ENCODE results near the gene CDH4. TPM values are rescaled to one million over a fixed set of nuclear protein-coding genes. Genes with fewer than 3 reads are reported as not detected.

CDH4 gene
- total and polyA plus RNA-seq, 7 donors, result under 0.01 to 0.06 TPM; not detected in 5

DNA sequence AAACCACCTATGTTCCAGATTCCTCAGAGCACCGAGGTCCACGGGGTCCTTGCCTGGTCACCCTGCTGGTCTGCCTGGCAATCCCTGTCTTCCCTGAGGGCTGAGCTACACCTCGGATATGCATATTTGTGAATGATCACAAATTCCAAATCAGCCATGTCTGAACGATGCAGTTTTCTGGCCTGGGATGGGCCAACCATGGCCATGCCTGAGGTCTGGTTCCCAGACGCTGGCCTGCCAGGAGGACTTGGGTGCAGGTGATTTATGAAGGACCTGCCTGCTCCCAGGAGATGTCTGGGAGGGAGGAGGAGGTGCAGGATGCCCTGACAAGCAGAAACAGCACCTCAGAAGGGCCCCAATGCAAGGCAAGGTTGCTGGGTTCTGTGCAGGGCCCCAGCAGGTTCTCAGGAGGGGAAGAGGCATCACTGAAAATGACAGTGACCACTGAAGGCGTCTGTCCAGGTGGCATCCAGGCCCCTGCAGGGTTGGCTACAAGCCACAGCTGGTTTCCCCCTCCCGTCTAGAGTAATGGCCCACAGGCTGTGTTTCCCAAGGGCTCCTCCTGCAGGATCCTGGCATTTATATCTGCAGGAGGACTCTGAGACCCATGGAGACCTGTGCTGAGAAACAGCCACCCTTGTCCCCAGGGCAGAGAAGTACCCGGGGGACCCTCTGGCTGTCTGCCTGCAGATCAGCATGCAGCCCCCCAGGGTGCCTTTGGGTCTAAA is 608.4 kb downstream of the CDH4 start:
- 55 to 68% methylated on average over 8 of the region's 8 CpGs for WGBS, 2 donors
- intact Hi-C loops (cut with DNase I), result no loop called here

DNA sequence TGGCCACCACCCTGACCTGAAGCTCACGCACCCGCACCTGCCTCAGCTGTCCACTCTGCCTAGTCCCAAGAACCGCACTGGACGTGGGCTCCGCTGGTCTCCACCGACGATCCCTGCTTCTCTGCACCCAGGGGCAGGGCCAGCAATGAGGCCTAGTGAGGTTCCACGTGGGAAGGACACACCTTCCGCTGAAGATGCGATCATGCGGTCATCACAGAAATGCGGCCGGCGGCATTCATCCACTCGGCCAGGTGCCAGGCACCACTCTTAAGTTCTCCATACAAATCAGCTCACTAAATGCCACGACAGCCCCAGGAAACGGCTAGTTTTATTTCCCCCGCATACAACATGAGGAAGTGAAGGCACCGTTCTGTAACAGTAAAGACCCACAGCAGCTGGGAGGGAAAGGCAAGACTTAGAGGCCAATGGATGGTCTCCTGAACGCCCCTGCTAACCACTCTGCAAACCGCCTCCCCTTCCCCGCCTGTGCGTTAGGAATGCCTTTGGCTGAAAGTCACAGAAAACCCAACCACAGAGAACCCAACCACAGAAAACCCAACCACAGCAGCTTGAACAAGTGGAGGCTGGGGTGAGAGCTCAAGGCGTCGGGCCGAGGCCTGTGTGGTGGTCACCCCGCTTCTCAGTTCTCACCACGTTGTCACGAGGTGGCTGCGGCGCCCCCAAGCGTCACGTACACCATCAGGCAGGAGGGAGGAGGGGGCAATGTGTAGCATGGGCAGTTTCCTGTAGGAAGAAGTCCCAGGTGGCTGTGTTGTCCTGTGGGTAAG is 609.2 kb downstream of the CDH4 start:
- no peak overlapping the region for H3K4me3 ChIP-seq
- no peaks in the 10 kb centered on the region for H3K36me3 ChIP-seq
- H3K27me3 ChIP-seq, result peaks cover 0 to 14% (median 0%) of the 10 kb centered on the region in 3 donors
- H3K9me3 ChIP-seq, result no peaks in the 10 kb centered on the region
- WGBS, 2 donors, result 82 to 83% methylated on average over 33 of the region's 33 CpGs
- no peak overlapping the region for H3K27ac ChIP-seq
- TF ChIP-seq EP300 (IDR thresholded peaks at IDR 0.05), result no peak
- no peak for TF ChIP-seq POLR2A (IDR thresholded peaks at IDR 0.05)
- TF ChIP-seq, protein P1, sequence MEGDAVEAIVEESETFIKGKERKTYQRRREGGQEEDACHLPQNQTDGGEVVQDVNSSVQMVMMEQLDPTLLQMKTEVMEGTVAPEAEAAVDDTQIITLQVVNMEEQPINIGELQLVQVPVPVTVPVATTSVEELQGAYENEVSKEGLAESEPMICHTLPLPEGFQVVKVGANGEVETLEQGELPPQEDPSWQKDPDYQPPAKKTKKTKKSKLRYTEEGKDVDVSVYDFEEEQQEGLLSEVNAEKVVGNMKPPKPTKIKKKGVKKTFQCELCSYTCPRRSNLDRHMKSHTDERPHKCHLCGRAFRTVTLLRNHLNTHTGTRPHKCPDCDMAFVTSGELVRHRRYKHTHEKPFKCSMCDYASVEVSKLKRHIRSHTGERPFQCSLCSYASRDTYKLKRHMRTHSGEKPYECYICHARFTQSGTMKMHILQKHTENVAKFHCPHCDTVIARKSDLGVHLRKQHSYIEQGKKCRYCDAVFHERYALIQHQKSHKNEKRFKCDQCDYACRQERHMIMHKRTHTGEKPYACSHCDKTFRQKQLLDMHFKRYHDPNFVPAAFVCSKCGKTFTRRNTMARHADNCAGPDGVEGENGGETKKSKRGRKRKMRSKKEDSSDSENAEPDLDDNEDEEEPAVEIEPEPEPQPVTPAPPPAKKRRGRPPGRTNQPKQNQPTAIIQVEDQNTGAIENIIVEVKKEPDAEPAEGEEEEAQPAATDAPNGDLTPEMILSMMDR (IDR thresholded peaks at IDR 0.05), result no peak
- no peak for TF ChIP-seq POLR2AphosphoS5 (IDR thresholded peaks at IDR 0.05)
- DNase-seq, result no peak
- no peaks in the 10 kb centered on the region for H3K4me1 ChIP-seq
- intact Hi-C loops (cut with DNase I), result no loop called here

More for the DNA sequence above, 608.4 kb downstream of the CDH4 start:
- Histone ChIP-seq H3K27me3 (peaks cover 0 to 5% (median 0%) of the 10 kb centered on the region in 3 donors), H3K4me1 (no peaks in the 10 kb centered on the region), H3K4me3 (no peak overlapping the region), H3K9me3 (no peaks in the 10 kb centered on the region), H3K27ac (no peak overlapping the region), H3K36me3 (no peaks in the 10 kb centered on the region)
- DNase-seq, result no peak
- TF ChIP-seq POLR2A (IDR thresholded peaks at IDR 0.05) (no peak), EP300 (IDR thresholded peaks at IDR 0.05) (no peak), POLR2AphosphoS5 (IDR thresholded peaks at IDR 0.05) (no peak)
- TF ChIP-seq, protein P1 (IDR thresholded peaks at IDR 0.05), result no peak

GRCh38 chr20:61861858-61862257 is 609.8 kb downstream of the CDH4 start:
- intact Hi-C loops (cut with DNase I), result no loop called here
- Histone ChIP-seq H3K9me3 (no peaks in the 10 kb centered on the region), H3K4me3 (no peak overlapping the region), H3K27me3 (peaks cover 0 to 20% (median 0%) of the 10 kb centered on the region in 3 donors), H3K27ac (no peak overlapping the region), H3K4me1 (no peaks in the 10 kb centered on the region), H3K36me3 (no peaks in the 10 kb centered on the region)
- no peak for DNase-seq
- TF ChIP-seq POLR2A (IDR thresholded peaks at IDR 0.05) (no peak), POLR2AphosphoS5 (IDR thresholded peaks at IDR 0.05) (no peak), EP300 (IDR thresholded peaks at IDR 0.05) (no peak)
- TF ChIP-seq, protein P1 (IDR thresholded peaks at IDR 0.05), result no peak
- WGBS, 2 donors, result 87% methylated on average over 15 of the region's 15 CpGs

DNA sequence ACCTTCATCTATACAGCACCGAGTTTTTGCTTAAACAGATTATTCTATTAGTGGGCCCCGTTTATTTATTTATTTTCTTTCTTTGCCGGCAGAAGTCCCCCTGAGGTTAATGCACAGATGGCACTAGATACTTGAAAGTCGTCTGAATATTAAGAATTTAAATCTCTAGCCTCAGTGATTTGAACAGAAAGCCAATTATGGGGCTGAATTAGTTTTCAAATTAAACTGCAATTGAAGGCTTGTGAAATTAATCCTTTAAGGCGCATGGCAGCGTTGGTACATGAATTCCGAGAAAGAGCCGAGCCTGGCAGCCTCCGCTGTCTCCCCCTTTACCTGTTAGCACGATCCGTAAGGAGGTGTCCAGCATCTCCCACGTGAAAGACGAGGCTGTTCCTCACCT is 610.8 kb downstream of the CDH4 start:
- DNase-seq, result no peak
- intact Hi-C loops (cut with DNase I), result no loop called here
- Histone ChIP-seq H3K27ac (no peak overlapping the region), H3K9me3 (no peaks in the 10 kb centered on the region), H3K4me1 (no peaks in the 10 kb centered on the region), H3K27me3 (peaks cover 0 to 23% (median 0%) of the 10 kb centered on the region in 3 donors), H3K36me3 (no peaks in the 10 kb centered on the region), H3K4me3 (no peak overlapping the region)
- no peak for TF ChIP-seq POLR2AphosphoS5 (IDR thresholded peaks at IDR 0.05)
- no peak for TF ChIP-seq POLR2A (IDR thresholded peaks at IDR 0.05)
- TF ChIP-seq, protein P1 (IDR thresholded peaks at IDR 0.05), result no peak
- no peak for TF ChIP-seq EP300 (IDR thresholded peaks at IDR 0.05)
- 80 to 81% methylated on average over 13 of the region's 13 CpGs for WGBS, 2 donors

Data from sigmoid colon (tissue), 7 donors.